Stimulated activated naive B cell treated with anti-CD40 and anti-IgM and Interleukin-4, amounts not matched to agents 10 μg/mL and 1 μg/mL and 100 μg/mL, for 72 hours (primary cell): ENCODE data around the gene IL1RAPL1.

Experiments used
- ATAC-seq, 2 donors: fragments of 150-1000 bp; cut with Tn5 transposase; replicated peaks; 2 replicates each; pipeline ENCODE4 v1.10.0; 2021; ENCODE audit warnings: moderate library complexity in 1 of 2
- DNase-seq: peaks from one replicate; pipeline ENCODE4 v3.0.0; 2021
- H3K27ac Mint-ChIP-seq: one replicate; pipeline ENCODE4 v1.8.0; 2022; ENCODE audit warnings: mild to moderate bottlenecking, mixed read lengths
- H3K27me3 Mint-ChIP-seq, 2 donors: one replicate each; pipeline ENCODE4 v1.8.0; 2022; ENCODE audit warnings: mixed read lengths in 2 of 2
- H3K36me3 Mint-ChIP-seq, 2 donors: one replicate each; pipeline ENCODE4 v1.8.0; 2022; ENCODE audit warnings: mixed read lengths in 2 of 2, mild to moderate bottlenecking in 1 of 2
- H3K4me1 Mint-ChIP-seq, 2 donors: one replicate each; pipeline ENCODE4 v1.8.0; 2022; ENCODE audit warnings: mixed read lengths in 2 of 2, mild to moderate bottlenecking in 1 of 2
- H3K4me3 Mint-ChIP-seq, 2 donors: one replicate each; pipeline ENCODE4 v1.8.0; 2022; ENCODE audit warnings: mild to moderate bottlenecking in 2 of 2, mixed read lengths in 2 of 2, moderate library complexity in 1 of 2
- H3K9me3 Mint-ChIP-seq, 2 donors: one replicate each; pipeline ENCODE4 v1.8.0; 2022; ENCODE audit warnings: mixed read lengths in 2 of 2, mild to moderate bottlenecking in 1 of 2

IL1RAPL1 gene

GRCh38 chrX:29229802-29230201, 642.6 kb downstream of the IL1RAPL1 start:
- no peaks in the 10 kb centered on the region for H3K27me3 Mint-ChIP-seq
- H3K4me3 Mint-ChIP-seq, result no peak overlapping the region
- no peaks in the 10 kb centered on the region for H3K36me3 Mint-ChIP-seq
- peaks cover 0 to 4% of the 10 kb centered on the region in 2 donors for H3K9me3 Mint-ChIP-seq
- ATAC-seq (no peak), DNase-seq (no peak)
- H3K4me1 Mint-ChIP-seq, result no peaks in the 10 kb centered on the region
- H3K27ac Mint-ChIP-seq, result no peak overlapping the region

- DNase-seq (no peak), ATAC-seq (no peak)
- Mint-ChIP-seq H3K9me3 (peaks cover 0 to 4% of the 10 kb centered on the region in 2 donors), H3K4me1 (no peaks in the 10 kb centered on the region), H3K27ac (no peak overlapping the region), H3K27me3 (no peaks in the 10 kb centered on the region), H3K4me3 (no peak overlapping the region), H3K36me3 (no peaks in the 10 kb centered on the region)
Observed at GRCh38 chrX:29231800-29232199, 644.6 kb downstream of the IL1RAPL1 start.

- no peak for ATAC-seq
- DNase-seq, result no peak
- H3K9me3 Mint-ChIP-seq, result peaks cover 0 to 4% of the 10 kb centered on the region in 2 donors
- H3K4me1 Mint-ChIP-seq, result no peaks in the 10 kb centered on the region
- no peaks in the 10 kb centered on the region for H3K27me3 Mint-ChIP-seq
- no peak overlapping the region for H3K27ac Mint-ChIP-seq
- no peaks in the 10 kb centered on the region for H3K36me3 Mint-ChIP-seq
- no peak overlapping the region for H3K4me3 Mint-ChIP-seq
Observed at GRCh38 chrX:29233592-29234183, 646.4 kb downstream of the IL1RAPL1 start.

DNA sequence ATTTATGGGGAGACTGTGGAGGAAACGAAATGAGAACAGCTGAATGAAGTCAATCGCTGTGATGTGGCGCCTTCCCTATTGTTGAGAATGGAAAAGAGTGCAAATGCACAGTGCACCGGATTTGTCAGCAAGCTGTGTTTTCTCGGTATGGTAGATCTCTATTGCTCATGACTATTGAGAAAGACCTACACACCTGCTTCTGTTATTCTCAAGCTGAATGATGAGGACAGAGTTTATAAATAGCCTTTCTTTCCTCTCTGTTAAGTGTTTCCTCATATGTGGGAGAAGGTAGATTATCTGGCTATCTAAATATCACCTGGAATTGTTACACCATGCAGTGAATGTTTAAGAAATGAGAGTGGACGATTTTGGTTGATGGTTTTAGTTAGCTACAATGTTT, 650.7 kb downstream of the IL1RAPL1 start:
- H3K27me3 Mint-ChIP-seq, result no peaks in the 10 kb centered on the region
- ATAC-seq, result no peak
- no peaks in the 10 kb centered on the region for H3K36me3 Mint-ChIP-seq
- H3K9me3 Mint-ChIP-seq, result no peaks in the 10 kb centered on the region
- no peak overlapping the region for H3K27ac Mint-ChIP-seq
- no peak overlapping the region for H3K4me3 Mint-ChIP-seq
- H3K4me1 Mint-ChIP-seq, result no peaks in the 10 kb centered on the region
- no peak for DNase-seq

GRCh38 chrX:29241809-29242208, 654.6 kb downstream of the IL1RAPL1 start:
- no peak for ATAC-seq
- H3K36me3 Mint-ChIP-seq, result no peaks in the 10 kb centered on the region
- H3K4me1 Mint-ChIP-seq, result no peaks in the 10 kb centered on the region
- no peak overlapping the region for H3K4me3 Mint-ChIP-seq
- no peaks in the 10 kb centered on the region for H3K27me3 Mint-ChIP-seq
- DNase-seq, result no peak
- H3K9me3 Mint-ChIP-seq, result peaks cover 0 to 5% of the 10 kb centered on the region in 2 donors
- no peak overlapping the region for H3K27ac Mint-ChIP-seq

DNA sequence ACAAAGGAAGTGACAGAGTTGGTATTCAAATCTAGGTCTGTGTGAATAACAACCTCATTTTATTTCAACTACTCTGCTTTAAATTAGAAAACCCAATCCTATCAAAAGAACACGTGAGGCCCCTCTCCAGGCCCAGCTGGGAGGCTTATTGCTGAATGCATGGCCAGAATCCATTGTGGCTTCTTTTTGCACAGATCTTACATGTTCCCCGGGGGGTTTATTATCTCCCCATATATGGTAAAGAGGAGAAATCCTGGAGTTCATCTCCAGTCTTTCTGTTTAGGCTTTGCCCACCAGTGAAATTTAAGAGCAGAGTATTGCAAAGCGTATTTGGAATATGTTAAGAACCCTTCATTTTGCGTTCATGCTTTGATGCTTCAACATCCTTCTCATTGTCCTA, 655.6 kb downstream of the IL1RAPL1 start:
- Mint-ChIP-seq H3K36me3 (no peaks in the 10 kb centered on the region), H3K9me3 (peaks cover 0 to 5% of the 10 kb centered on the region in 2 donors), H3K27ac (no peak overlapping the region), H3K4me3 (no peak overlapping the region), H3K27me3 (no peaks in the 10 kb centered on the region), H3K4me1 (no peaks in the 10 kb centered on the region)
- ATAC-seq (no peak), DNase-seq (no peak)

- Mint-ChIP-seq H3K27me3 (no peaks in the 10 kb centered on the region), H3K4me3 (no peak overlapping the region), H3K9me3 (peaks cover 0 to 5% of the 10 kb centered on the region in 2 donors), H3K36me3 (no peaks in the 10 kb centered on the region), H3K27ac (no peak overlapping the region), H3K4me1 (no peaks in the 10 kb centered on the region)
- ATAC-seq, result no peak
- DNase-seq, result no peak
Observed at GRCh38 chrX:29243942-29244341, 656.7 kb downstream of the IL1RAPL1 start.

DNA sequence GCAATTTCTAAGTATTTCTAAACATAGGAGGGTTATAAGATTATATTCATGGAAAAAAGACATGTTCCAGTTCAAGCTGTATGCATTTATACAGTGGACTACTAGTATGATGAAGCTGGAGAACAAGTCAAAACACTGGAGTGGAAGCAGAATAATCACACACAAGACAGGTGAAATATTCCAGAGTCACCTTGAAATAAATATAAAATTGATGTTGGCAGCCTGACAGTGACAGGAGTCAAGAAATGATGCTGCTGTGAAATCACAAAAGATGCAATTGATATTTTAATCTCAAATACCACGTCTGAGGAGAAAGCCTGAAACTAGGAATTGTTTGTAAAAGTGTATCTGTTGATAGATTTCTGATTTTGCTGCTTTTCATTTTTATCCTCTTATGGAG, 667.3 kb downstream of the IL1RAPL1 start:
- Mint-ChIP-seq H3K4me3 (no peak overlapping the region), H3K9me3 (peaks cover 0 to 4% of the 10 kb centered on the region in 2 donors), H3K27me3 (no peaks in the 10 kb centered on the region), H3K36me3 (no peaks in the 10 kb centered on the region), H3K27ac (no peak overlapping the region), H3K4me1 (no peaks in the 10 kb centered on the region)
- DNase-seq (no peak), ATAC-seq (no peak)

- Mint-ChIP-seq H3K27me3 (no peaks in the 10 kb centered on the region), H3K4me1 (no peaks in the 10 kb centered on the region), H3K9me3 (no peaks in the 10 kb centered on the region), H3K4me3 (no peak overlapping the region), H3K36me3 (no peaks in the 10 kb centered on the region), H3K27ac (no peak overlapping the region)
- ATAC-seq (no peak), DNase-seq (no peak)
Observed at GRCh38 chrX:29257521-29257920, 670.3 kb downstream of the IL1RAPL1 start.

DNA sequence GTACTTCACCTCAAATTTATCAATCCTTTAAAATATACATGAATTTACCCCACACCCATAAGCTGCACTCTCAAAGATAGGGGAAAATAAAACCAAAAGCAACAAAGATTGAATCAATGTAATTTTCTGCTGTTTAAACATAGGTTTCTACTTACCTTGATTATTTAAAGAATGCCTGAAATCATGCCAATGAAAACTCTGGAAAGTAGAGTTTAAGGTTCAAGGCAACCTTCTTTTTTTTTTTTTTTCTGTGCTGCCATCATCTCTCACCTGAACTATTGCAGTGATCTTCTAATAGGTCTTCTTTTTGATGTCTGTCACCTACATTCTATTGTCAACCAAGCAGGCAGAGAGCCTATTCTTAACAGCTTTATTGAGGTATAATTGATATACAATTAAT, 682.1 kb downstream of the IL1RAPL1 start:
- Mint-ChIP-seq H3K4me3 (no peak overlapping the region), H3K27ac (no peak overlapping the region), H3K36me3 (no peaks in the 10 kb centered on the region), H3K9me3 (no peaks in the 10 kb centered on the region), H3K4me1 (no peaks in the 10 kb centered on the region), H3K27me3 (no peaks in the 10 kb centered on the region)
- no peak for DNase-seq
- ATAC-seq, result no peak

- Mint-ChIP-seq H3K27me3 (no peaks in the 10 kb centered on the region), H3K4me1 (no peaks in the 10 kb centered on the region), H3K27ac (no peak overlapping the region), H3K36me3 (no peaks in the 10 kb centered on the region), H3K9me3 (peaks cover 3% of the 10 kb centered on the region in 2 donors), H3K4me3 (no peak overlapping the region)
- no peak for ATAC-seq
- no peak for DNase-seq
Observed at GRCh38 chrX:29274517-29274916, 687.3 kb downstream of the IL1RAPL1 start.

- H3K4me1 Mint-ChIP-seq, result no peaks in the 10 kb centered on the region
- ATAC-seq (no peak), DNase-seq (no peak)
- no peaks in the 10 kb centered on the region for H3K27me3 Mint-ChIP-seq
- no peak overlapping the region for H3K4me3 Mint-ChIP-seq
- no peak overlapping the region for H3K27ac Mint-ChIP-seq
- peaks cover 3% of the 10 kb centered on the region in 2 donors for H3K9me3 Mint-ChIP-seq
- H3K36me3 Mint-ChIP-seq, result no peaks in the 10 kb centered on the region
Observed at GRCh38 chrX:29275928-29276327, 688.7 kb downstream of the IL1RAPL1 start.

DNA sequence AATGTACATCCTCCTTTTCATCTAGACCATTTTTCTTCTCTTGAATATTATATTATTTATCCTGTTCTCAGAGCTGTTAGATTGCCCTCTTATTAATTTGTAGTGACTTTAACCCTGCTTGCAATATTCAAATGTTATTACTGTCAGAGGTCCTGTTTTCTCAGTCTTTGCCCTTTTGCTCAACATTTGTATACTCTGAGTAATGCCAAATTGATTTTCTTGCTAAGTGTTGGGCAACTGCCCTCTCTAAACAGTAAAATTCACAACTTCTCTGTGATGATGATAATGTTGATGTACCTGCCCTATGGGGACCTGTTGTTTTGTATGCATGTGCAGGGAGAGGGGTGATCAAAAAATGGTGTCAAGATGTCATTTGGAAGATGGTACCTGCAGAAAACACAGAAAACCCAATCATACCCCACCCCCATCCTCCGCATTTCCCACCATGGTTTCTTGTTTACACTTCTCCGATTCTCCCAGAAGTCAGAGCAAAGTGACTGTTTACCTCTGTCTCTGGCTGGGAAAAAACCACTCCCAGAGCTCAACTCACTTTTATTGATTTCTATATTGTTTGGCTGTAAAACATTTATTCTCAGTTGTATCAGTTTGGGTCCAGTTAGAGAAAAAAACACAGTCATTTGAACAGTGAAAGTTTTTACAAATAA, 694.0 kb downstream of the IL1RAPL1 start:
- H3K27me3 Mint-ChIP-seq, result no peaks in the 10 kb centered on the region
- ATAC-seq, result no peak
- DNase-seq, result no peak
- peaks cover 0 to 1% of the 10 kb centered on the region in 2 donors for H3K9me3 Mint-ChIP-seq
- no peak overlapping the region for H3K27ac Mint-ChIP-seq
- no peaks in the 10 kb centered on the region for H3K4me1 Mint-ChIP-seq
- H3K4me3 Mint-ChIP-seq, result no peak overlapping the region
- H3K36me3 Mint-ChIP-seq, result no peaks in the 10 kb centered on the region

GRCh38 chrX:29285664-29286063, 698.4 kb downstream of the IL1RAPL1 start:
- no peak for DNase-seq
- no peaks in the 10 kb centered on the region for H3K4me1 Mint-ChIP-seq
- no peaks in the 10 kb centered on the region for H3K36me3 Mint-ChIP-seq
- H3K9me3 Mint-ChIP-seq, result peaks cover 0 to 1% of the 10 kb centered on the region in 2 donors
- H3K27ac Mint-ChIP-seq, result no peak overlapping the region
- H3K4me3 Mint-ChIP-seq, result no peak overlapping the region
- H3K27me3 Mint-ChIP-seq, result no peaks in the 10 kb centered on the region
- ATAC-seq, result no peak

DNA sequence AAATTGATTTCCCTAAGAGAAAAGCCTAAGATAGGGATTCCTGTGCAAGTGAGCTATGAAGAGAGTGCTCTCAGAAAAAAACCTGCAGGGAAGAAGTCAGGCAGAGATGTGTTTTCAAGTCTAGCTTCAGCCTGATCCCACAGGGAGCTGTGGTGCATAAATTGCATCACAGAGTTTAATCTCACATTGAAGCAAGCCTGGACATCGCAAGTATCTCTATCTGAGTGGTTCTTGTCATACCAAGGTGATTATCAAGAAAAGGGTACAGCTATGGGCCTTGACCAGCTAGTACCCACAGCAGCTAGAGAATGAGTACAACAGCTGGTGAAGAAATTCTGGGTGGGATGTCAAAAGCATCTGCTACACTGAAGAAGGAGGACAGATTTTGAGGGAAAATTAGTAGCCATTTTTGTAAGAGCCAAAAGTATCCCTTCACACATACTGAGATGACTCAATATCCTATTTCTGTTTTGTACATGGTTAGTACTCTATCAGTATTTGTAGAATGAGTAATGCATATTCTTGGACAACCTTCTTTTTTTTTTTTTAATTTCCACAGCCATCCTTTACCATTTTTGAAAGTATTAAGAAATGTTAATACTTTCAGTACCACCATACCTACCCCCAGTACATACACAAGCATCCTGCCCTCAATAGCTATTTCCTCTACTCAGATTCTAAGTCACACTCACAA, 708.9 kb downstream of the IL1RAPL1 start:
- Mint-ChIP-seq H3K36me3 (no peaks in the 10 kb centered on the region), H3K27me3 (no peaks in the 10 kb centered on the region), H3K4me1 (no peaks in the 10 kb centered on the region), H3K9me3 (no peaks in the 10 kb centered on the region), H3K27ac (no peak overlapping the region), H3K4me3 (no peak overlapping the region)
- ATAC-seq (no peak), DNase-seq (no peak)
